ENCODE measurements around the gene MSH5. TPM values are rescaled to one million over a fixed set of nuclear protein-coding genes. Genes with fewer than 3 reads are reported as not detected.

MSH5 gene
- total and polyA plus RNA-seq, 2 of the 13 experiments (the other 11 are each of a cell fraction or from before 2014, with no cell fraction given) = 10.2 to 38.7 TPM

- TF ChIP-seq ZNF749 (CRISPR knock-in tag; IDR thresholded peaks at IDR 0.05; ENCODE audit: borderline replicate concordance) (peak; percentile 43; the same call in 1 of the 2 replicates), MAFF (IDR thresholded peaks at IDR 0.05; ENCODE audit: low read depth, low read length) (no peak), ZNF644 (CRISPR knock-in tag; IDR thresholded peaks at IDR 0.05; ENCODE audit: low read depth) (no peak), ATF7-NPFF (CRISPR knock-in tag; IDR thresholded peaks at IDR 0.05; ENCODE audit: low read depth) (peak; percentile 89), ZNF552 (CRISPR knock-in tag; IDR thresholded peaks at IDR 0.05; ENCODE audit: borderline replicate concordance) (0 out of 2 replicates have a peak, but pooled peaks have one; percentile 40), RNF2 (conservative IDR thresholded peaks at IDR 0.05; ENCODE audit: low read depth) (peak; percentile 92), CEBPZ (IDR thresholded peaks at IDR 0.05; ENCODE audit: low read length) (no peak), GLMP (CRISPR knock-in tag; IDR thresholded peaks at IDR 0.05; ENCODE audit: borderline replicate concordance) (no peak), KAT8 (CRISPR knock-in tag; IDR thresholded peaks at IDR 0.05) (peak; percentile 81), ZNF121 (CRISPR knock-in tag; IDR thresholded peaks at IDR 0.05) (0 out of 2 replicates have a peak, but pooled peaks have one; percentile 22), JDP2 (CRISPR knock-in tag; IDR thresholded peaks at IDR 0.05; ENCODE audit: borderline replicate concordance) (no peak), MYPOP (CRISPR knock-in tag; IDR thresholded peaks at IDR 0.05) (peak; percentile 95), KIAA2018 (CRISPR knock-in tag; IDR thresholded peaks at IDR 0.05; ENCODE audit: borderline replicate concordance) (0 out of 2 replicates have a peak, but pooled peaks have one; percentile 23), PHF5A (CRISPR knock-in tag; IDR thresholded peaks at IDR 0.05; ENCODE audit: low read depth, unreplicated experiment) (peak; percentile 92)
Observed at GRCh38 chr6:31795616-31796298, 56.0 kb downstream of the MSH5 start, which contains the start of gene VARS1 (continued).

Measured in HepG2 (cell line).